HepG2 (cell line): ENCODE measurements around the gene CLDN5. TPM values are rescaled to one million over a fixed set of nuclear protein-coding genes. Genes with fewer than 3 reads are reported as not detected.

Experiments
- ARID5B ChIP-seq: IDR thresholded peaks from 2 replicates; pipeline ENCODE4 v1.4.0; 2020; ENCODE audit warnings: mild to moderate bottlenecking, missing genetic modification reagents
- FOSL2 ChIP-seq: sonication (generic); formaldehyde crosslinking; IDR thresholded peaks from 2 replicates; pipeline ENCODE4 v1.4.0; 2020; ENCODE audit warnings: missing genetic modification reagents
- FOXM1 ChIP-seq: sonication (generic); formaldehyde crosslinking; IDR thresholded peaks from 2 replicates; pipeline ENCODE4 v1.5.0; 2020; ENCODE audit warnings: missing genetic modification reagents
- FOXP4 ChIP-seq: sonication (generic); formaldehyde crosslinking; IDR thresholded peaks from 2 replicates; pipeline ENCODE4 v1.4.0; 2020; ENCODE audit warnings: missing genetic modification reagents
- ISL2 ChIP-seq: sonication (generic); formaldehyde crosslinking; IDR thresholded peaks from 2 replicates; pipeline ENCODE4 v1.5.0; 2020; ENCODE audit warnings: missing genetic modification reagents
- KLF16 ChIP-seq, 2 experiments: sonication (generic) in 1 of 2; formaldehyde crosslinking in 1 of 2; IDR thresholded peaks; 2 replicates each; pipeline versions ENCODE4 v1.6.1 to v1.8.0; 2016 to 2023; ENCODE audit warnings: missing genetic modification reagents in 2 of 2, missing compliant biosample characterization in 1 of 2
- MED1 ChIP-seq: sonication (generic); formaldehyde crosslinking; IDR thresholded peaks from 2 replicates; pipeline ENCODE4 v1.4.0; 2020; ENCODE audit warnings: missing genetic modification reagents
- MIER3 ChIP-seq: IDR thresholded peaks from 2 replicates; pipeline ENCODE4 v1.6.1; 2016; ENCODE audit warnings: missing compliant biosample characterization, borderline replicate concordance
- MTF2 ChIP-seq: sonication (generic); formaldehyde crosslinking; IDR thresholded peaks from 2 replicates; pipeline ENCODE4 v1.5.0; 2020; ENCODE audit warnings: missing genetic modification reagents, borderline replicate concordance
- MYNN ChIP-seq: sonication (generic); formaldehyde crosslinking; IDR thresholded peaks from 2 replicates; pipeline ENCODE4 v1.4.0; 2020; ENCODE audit warnings: mild to moderate bottlenecking, low read depth, missing genetic modification reagents
- NCOA2 ChIP-seq: sonication (generic); formaldehyde crosslinking; IDR thresholded peaks from 2 replicates; pipeline ENCODE4 v1.8.0; 2022; ENCODE audit warnings: inconsistent platforms
- NFATC3 ChIP-seq: sonication (generic); formaldehyde crosslinking; IDR thresholded peaks from 2 replicates; pipeline ENCODE4 v1.5.1; 2020; ENCODE audit warnings: mild to moderate bottlenecking, missing genetic modification reagents
- PPARG ChIP-seq: conservative IDR thresholded peaks from 2 replicates; pipeline ENCODE4 v1.6.1; 2016; ENCODE audit warnings: missing biosample characterization, missing genetic modification reagents
- SOX6 ChIP-seq, 2 experiments: fragments of 450-650 bp in 1 of 2; sonication (generic) in 1 of 2; formaldehyde crosslinking in 1 of 2; IDR thresholded peaks; 2 replicates each; pipeline versions ENCODE4 v1.4.0 to v1.6.1; 2017 to 2020; ENCODE audit warnings: antibody characterized with exemption in 1 of 2, mild to moderate bottlenecking in 1 of 2, missing genetic modification reagents in 1 of 2
- THAP7 ChIP-seq: sonication (generic); formaldehyde crosslinking; IDR thresholded peaks from 2 replicates; pipeline ENCODE4 v1.8.1; 2023; ENCODE audit warnings: mild to moderate bottlenecking, missing genetic modification reagents
- THRA ChIP-seq: sonication (generic); formaldehyde crosslinking; IDR thresholded peaks from 2 replicates; pipeline ENCODE4 v1.4.0; 2020; ENCODE audit warnings: missing genetic modification reagents, borderline replicate concordance
- ZNF574 ChIP-seq: sonication (generic); formaldehyde crosslinking; IDR thresholded peaks from 2 replicates; pipeline ENCODE4 v1.4.0; 2020; ENCODE audit warnings: missing genetic modification reagents
- polyA plus RNA-seq, 8 experiments: library from polyadenylated mRNA; depleted of rRNA in 3 of 8; stranded (reverse) in 7 of 8; unstranded in 1 of 8; fragments of >200 nt; fragmentation: Illumina TruSeq in 4 of 8; extraction: Trizol in 4 of 8; gene quantifications; 2 replicates each; pipeline versions ENCODE4 v1.2.1 to v1.2.3, GENCODE V29; 2011 to 2016; ENCODE audit warnings: low read depth in 4 of 8, missing spikeins in 1 of 8, mixed read lengths in 1 of 8; ENCODE audit not compliant: insufficient read depth in 1 of 8
- total RNA-seq, 5 experiments: library from RNA; depleted of rRNA; stranded (reverse); fragments of >200 nt; fragmentation: Illumina TruSeq; extraction: Trizol; gene quantifications; 2 replicates each; pipeline ENCODE4 v1.2.3, GENCODE V29; 2016; ENCODE audit warnings: low read depth in 1 of 5

Gene CLDN5
- total and polyA plus RNA-seq, 2 of the 13 experiments (the other 11 are each of a cell fraction or from before 2014, with no cell fraction given) = not detected

- TF ChIP-seq THAP7 (CRISPR knock-in tag) (no peak), FOSL2 (peak; percentile 52), MIER3 (CRISPR knock-in tag) (no peak), ZNF574 (CRISPR knock-in tag) (peak; percentile 47; the same call in 1 of the 2 replicates), ARID5B (CRISPR knock-in tag) (peak; percentile 49), KLF16 (CRISPR knock-in tag; IDR thresholded peaks at IDR 0.05) (peak in 1 of 2 experiments; percentile 61; a peak in 1 of 4 replicates), FOXM1 (no peak), MED1 (CRISPR knock-in tag) (peak; percentile 58), MTF2 (CRISPR knock-in tag) (no peak), PPARG (CRISPR knock-in tag) (no peak), THRA (CRISPR knock-in tag) (0 out of 2 replicates have a peak, but pooled peaks have one; percentile 17), NCOA2 (CRISPR knock-in tag) (peak; percentile 49; the same call in 1 of the 2 replicates), ISL2 (CRISPR knock-in tag) (no peak), NFATC3 (CRISPR knock-in tag) (no peak), MYNN (no peak), SOX6 (IDR thresholded peaks at IDR 0.05) (no peak), SOX6 (CRISPR knock-in tag; IDR thresholded peaks at IDR 0.05) (peak; percentile 72), FOXP4 (CRISPR knock-in tag) (no peak)
Measured at GRCh38 chr22:19543970-19544708, 19.9 kb upstream of the CLDN5 start (continued).
